Keratinocyte (primary cell): ENCODE results near the gene SCAPER.

Source experiments
- EZH2 ChIP-seq: IDR thresholded peaks from one replicate; pipeline ENCODE4 v1.6.1; 2012; ENCODE audit warnings: inconsistent platforms, mild to moderate bottlenecking, low read length, moderate library complexity
- TF ChIP-seq, protein P1 (sequence below), 3 experiments: IDR thresholded peaks in 1 of 3; conservative IDR thresholded peaks in 1 of 3; optimal IDR thresholded peaks in 1 of 3; 2 replicates in 2 of 3; 3 replicates in 1 of 3; pipeline versions ENCODE3 to v1.5.1; 2011; ENCODE audit warnings: low read length in 3 of 3, mild to moderate bottlenecking in 3 of 3, moderate library complexity in 2 of 3, control low read depth in 1 of 3, inconsistent platforms in 1 of 3; ENCODE audit not compliant: insufficient read depth in 2 of 3; ENCODE audit errors: extremely low read depth in 1 of 3

DNA sequence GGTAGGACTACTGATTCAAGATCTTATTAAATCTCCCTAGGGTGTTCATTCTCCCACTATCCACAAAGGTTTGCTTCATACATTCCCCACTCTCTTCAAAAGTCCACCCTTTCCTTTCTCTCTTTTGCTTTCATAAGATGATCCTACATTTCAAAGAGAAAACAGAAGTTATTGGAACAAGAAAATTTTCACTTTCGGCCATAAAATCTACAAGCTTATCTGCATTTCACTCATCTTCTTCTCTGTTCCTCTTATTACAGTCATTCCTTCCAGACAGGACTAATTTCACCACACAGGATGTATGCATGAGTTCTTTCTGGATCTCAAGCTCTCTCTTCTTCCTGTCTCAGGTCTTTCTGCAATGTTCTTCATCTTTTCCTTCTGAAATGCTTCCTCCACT lies 329.9 kb downstream of the SCAPER start:
- TF ChIP-seq, protein P1, sequence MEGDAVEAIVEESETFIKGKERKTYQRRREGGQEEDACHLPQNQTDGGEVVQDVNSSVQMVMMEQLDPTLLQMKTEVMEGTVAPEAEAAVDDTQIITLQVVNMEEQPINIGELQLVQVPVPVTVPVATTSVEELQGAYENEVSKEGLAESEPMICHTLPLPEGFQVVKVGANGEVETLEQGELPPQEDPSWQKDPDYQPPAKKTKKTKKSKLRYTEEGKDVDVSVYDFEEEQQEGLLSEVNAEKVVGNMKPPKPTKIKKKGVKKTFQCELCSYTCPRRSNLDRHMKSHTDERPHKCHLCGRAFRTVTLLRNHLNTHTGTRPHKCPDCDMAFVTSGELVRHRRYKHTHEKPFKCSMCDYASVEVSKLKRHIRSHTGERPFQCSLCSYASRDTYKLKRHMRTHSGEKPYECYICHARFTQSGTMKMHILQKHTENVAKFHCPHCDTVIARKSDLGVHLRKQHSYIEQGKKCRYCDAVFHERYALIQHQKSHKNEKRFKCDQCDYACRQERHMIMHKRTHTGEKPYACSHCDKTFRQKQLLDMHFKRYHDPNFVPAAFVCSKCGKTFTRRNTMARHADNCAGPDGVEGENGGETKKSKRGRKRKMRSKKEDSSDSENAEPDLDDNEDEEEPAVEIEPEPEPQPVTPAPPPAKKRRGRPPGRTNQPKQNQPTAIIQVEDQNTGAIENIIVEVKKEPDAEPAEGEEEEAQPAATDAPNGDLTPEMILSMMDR (optimal IDR thresholded peaks at IDR 0.05 in 1 of 3, IDR thresholded peaks at IDR 0.05 in 1 of 3, conservative IDR thresholded peaks at IDR 0.05 in 1 of 3; ENCODE audit: extremely low read depth in 1 of 3, insufficient read depth in 2 of 3, low read length in 3 of 3), result no peak
- no peak for TF ChIP-seq EZH2
